ENCODE measurements around the gene HRAS. TPM values are rescaled to one million over a fixed set of nuclear protein-coding genes. Genes with fewer than 3 reads are reported as not detected.
"Not testable (repeated sequence)": the region's sequence is repeated elsewhere in the genome, so short reads cannot be mapped to it uniquely, and the experiment has no call there.

The HRAS gene
- total RNA-seq = 10 to 100 TPM; 47.9 to 56.5 TPM
- long read RNA-seq, partial matches to known transcripts = 1 of 2 reads
- long read RNA-seq, other reads (novel, unspliced or antisense) = 0 of 2 reads

DNA sequence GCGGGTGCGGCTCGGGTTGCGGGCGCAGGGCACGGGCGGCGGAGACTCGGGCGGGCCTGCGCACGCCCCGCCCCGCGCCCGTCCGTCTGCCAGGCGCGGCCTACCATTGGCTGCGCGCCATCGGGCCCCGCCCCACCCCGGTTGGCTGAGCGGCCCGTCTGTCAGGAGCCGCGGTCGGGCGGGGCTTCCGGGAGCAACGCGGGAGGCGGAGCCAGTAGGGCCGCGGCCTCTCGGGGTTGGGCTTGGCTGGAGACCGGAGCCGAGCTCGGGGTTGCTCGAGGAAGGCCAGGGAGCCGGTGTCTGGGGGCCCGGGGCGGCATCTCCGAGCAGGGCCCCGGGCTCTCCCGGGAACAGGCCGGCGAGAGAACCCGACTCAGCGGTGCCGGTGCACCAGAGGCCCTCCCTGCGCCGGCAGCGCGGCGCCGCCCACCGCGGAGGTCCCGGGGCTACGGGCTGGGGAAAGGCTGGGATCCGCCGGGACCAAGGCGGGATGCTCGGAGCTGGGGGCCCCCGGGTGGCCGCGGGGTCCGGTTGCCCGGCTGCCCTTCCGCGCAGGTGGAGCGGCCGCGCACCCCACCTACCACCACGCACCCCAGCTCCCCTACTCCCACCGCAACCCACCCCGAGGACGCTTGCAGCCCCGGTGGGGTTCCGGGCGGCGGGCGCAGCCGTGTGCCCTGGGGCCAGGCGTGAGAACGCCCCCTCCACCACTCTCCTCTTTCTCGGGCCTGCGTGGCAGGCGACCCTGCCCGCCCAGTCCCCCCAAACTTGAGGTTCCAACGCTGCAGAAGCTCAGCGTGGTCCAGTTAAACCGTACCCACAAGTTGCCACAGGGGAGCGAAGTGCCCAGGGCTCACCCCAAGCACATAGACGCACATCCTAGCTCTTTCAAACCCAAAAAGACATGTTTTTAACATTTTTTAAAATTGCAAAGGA is at the start of gene HRAS:
Gene HRAS (minus strand): TSS at position 58 of the 936 bp plus-strand sequence.
- intact Hi-C loops (cut with DNase I) = no loop called here
- peak; percentile 94 for DNase-seq
- ATAC-seq = peak; percentile 92 to 94

DNA sequence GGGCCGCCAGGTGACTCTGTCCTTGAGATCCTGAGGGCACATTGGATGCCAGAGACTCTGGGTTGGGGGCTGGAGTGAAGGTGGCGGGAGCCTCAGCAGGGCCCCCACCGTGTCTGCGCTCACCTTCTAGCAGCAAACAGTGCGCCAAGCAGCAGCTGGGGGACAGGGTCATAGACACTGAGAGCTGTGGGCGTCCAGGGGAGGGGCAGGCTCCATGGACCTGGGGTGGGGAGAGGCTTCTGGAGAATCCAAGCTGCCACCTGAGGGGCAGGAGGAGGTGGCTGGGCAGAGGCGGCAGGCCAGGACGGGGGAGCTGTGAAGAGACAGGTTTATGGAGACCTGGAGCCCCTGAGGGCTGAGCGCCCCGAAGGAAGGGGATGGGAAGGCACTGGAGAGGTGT is 48.9 kb upstream of the HRAS start:
- DNase-seq = no peak
- no peak for ATAC-seq
- intact Hi-C loops (cut with DNase I) = no loop called here

DNA sequence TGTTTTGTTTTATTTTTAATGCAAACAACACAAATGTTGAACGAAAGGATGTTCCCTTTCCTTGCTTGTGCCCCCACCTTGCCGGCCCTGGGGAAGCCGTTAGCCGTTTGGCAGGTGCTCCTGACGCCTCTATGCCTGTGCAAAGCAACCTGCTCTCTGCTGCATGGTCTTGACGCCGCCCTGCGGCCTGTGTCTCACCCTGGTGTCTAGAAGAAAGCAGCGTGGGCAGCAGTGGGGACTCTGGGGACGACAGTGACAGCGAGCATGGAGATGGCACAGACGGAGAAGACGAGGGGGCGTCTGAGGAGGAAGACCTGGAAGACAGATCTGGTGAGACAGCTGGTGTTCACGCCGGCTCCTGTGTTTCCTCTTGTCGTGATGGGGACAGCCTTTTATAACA is 46.4 kb upstream of the HRAS start:
- DNase-seq = no peak
- ATAC-seq = no peak
- intact Hi-C loops (cut with DNase I) = no loop called here

DNA sequence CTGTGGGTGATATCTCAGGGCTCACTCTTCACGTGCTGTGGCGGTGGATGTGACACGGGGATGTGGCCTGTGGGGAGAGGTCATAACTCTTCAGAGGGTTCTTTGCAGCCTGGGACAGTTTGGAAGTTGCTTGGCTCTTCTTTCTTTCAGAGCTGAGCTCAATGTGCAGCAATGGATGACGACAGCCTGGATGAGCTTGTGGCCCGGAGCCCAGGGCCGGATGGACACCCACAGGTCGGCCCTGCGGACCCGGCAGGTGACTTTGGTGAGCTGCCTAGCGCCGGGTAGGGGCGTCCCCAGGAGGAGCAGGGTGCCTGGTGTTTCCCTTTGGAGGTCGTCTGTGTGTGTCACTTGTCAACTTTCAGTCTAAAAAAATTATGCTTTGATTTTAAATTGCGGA is 46.0 kb upstream of the HRAS start:
- intact Hi-C loops (cut with DNase I) = no loop called here
- ATAC-seq (peak; percentile 8 to 21), DNase-seq (no peak)

DNA sequence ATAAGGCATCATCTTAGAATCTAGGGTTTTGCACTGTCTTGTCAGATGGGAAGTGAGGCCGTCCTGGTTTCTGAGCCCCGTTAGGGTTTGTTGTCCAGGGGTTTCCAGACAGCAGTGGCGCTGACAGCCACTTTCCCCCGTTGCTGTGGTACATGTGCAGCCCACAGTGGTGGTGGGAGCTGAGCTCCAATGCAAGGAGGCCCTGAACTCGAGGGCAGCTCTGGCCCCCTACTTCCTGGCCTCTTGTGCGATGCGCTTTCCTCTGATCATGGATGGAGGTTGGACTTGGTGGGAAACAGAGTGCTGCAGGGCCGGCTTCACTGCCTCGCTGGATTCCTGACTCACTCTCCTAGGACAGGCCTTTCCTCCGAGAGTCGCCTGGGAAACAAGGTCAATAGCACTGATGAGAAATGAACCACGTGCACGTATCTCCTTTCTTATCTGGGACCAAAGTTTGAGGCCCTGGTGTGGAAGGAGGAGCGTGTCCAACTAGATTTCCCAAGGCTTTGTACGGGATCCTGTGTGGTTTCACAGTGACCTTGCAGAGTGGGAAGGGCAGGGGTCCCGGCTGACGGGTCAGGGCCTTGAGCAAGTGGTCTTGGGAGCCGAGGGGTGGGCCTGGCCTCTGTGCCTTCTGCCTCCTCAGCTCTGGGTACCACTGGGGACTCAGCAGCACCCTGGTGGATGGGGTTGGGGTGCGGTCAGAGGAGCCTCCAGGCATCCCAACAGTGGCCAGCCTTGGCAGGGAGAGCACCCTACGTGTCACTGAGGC is 44.6 kb upstream of the HRAS start:
- ATAC-seq = no peak
- intact Hi-C loops (cut with DNase I) = loop anchor here in 1 of 2 donors (5.0 kb wide), 1 partner anchor 32 kb away; no protein-coding TSS in a partner anchor
- no peak for DNase-seq

DNA sequence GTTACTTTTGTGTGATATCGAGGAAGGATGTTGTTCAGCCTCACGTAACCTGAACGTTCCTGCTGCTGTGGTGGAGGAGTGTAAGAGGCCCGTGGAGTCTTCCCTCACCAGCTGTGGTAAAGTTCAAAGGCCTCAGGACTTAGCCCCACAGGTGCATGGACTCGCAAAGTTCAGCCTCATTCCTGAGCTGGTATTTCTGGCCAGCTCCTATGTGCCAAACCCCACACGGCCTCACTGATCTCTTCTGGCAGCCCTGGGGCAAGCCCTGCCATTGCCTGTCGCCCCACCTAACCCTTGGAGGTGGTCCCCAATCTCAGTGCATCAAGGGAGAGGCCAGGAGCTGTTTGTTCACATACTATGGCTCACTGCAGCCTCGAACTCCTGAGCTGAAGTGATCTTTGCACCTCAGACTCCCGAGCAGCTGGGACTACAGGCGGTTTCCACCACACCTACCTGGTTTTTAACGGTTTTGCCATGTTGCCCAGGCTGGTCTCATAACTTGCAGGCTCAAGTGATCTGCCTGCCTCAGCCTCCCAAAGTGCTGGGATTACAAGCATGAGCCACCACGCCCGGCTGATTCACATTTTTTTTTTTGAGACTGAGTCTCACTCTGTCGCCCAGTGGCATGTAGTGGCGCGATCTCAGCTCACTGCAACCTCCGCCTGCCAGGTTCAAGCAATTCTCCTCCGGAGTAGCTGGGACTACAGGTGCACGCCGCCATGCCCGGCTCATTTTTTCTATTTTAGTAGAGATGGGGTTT is 43.1 kb upstream of the HRAS start:
- ATAC-seq (no peak), DNase-seq (no peak)
- intact Hi-C loops (cut with DNase I) = loop anchor here in 1 of 2 donors (5.0 kb wide), 1 partner anchor 34 kb away; no protein-coding TSS in a partner anchor

DNA sequence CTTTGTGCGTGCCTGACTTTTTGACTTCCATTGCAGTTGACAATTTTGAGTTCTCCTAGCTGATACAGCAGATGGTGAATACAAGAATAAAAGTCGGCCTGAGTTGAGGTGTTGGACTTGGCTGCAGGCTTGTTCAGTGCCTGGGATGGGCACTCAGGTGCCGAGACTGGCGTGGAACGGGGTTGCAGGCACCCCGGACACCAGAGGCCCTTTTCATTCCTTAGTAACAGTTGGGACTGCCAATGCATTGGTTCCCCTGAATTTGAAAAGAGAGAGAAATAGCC is 42.2 kb upstream of the HRAS start:
- DNase-seq (no peak), ATAC-seq (no peak)
- intact Hi-C loops (cut with DNase I) = loop anchor here in 1 of 2 donors (5.0 kb wide), 1 partner anchor 35 kb away; no protein-coding TSS in a partner anchor

DNA sequence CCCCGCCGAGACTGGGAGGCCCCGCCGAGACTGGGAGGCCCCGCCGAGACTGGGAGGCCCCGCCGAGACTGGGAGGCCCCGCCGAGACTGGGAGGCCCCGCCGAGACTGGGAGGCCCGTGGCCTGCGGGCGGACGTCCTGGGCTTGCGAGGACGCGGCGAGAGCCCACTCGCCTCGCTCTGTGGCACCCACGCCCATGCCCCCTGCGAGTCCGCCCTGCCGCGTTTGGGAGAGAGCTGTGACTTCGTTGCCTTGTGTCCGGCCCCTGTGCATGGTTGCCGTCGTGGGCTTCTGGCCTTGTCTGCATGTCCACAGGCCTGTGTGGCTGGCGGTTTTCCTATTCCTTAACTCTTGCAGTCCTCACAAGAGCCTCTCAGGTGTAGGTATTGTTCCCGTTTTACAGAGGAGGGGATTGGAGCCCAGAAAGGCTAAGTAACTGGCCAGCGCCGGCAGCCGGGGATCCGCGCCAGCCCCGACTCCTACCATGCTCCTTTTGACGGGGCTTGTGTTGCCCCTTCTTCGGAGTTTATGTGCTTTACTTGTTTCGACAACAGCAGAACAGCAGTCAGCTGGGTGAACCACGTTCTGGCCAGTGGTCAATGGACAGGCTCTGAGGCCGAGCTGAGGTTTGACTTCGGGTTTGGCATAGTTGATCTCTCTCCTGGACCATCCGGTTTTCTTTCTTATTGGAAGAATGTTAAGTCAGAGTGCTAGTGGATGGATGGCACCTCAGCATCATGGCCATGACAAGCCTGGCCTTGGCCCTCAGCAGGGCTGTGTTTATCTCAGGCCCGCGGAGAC is 41.6 kb upstream of the HRAS start:
- DNase-seq = no peak
- no peak for ATAC-seq
- intact Hi-C loops (cut with DNase I) = loop anchor here in 1 of 2 donors (5.0 kb wide), 1 partner anchor 35 kb away; no protein-coding TSS in a partner anchor

DNA sequence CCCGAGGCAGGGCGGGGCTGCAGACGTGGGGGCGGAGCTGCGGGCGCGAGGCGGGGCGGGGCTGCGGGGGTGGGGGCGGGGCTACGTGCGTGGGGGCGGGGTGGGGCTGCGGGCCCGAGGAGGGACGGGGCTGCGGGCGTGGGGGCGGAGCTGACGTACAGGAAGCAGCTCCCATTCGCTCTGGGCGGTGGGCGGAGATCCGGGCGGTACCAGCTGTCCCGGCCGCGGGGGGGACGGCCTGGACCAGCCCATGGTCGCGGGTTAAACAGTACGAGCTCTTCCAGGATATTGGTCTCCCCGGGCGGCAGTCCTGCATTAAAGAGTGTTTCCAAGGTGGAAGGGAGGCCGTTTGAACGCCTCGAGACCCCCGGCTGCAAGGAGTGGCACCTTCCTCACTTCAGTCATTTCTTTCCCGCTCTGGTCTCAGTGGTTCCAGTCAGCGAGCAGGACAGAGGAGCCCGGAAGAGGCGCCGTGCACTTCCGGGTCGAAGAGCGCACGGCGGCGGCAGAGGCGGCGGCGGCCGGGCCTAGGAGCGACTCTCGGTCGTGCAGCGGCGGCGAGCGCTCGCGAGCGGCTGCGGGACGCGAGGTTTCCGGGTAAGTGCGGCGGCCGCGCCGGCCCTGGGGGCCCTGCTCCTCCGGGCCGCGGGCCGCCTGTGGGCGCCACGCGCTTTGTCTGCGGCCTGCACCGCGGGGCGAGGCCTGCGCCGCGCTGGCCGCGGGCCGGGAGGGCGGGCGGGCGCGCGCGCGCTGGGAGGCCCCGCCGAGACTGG is 40.8 kb upstream of the HRAS start, which contains the start of gene PHRF1:
Gene PHRF1 (plus strand): TSS at position 475 of the 773 bp plus-strand sequence. CDS start 5,043 bp downstream, outside the sequence.
- DNase-seq (peak; percentile 97), ATAC-seq (peak; percentile 92 to 95)
- intact Hi-C loops (cut with DNase I) = loop anchor here in 1 of 2 donors (5.0 kb wide), 1 partner anchor 36 kb away; no protein-coding TSS in a partner anchor

DNA sequence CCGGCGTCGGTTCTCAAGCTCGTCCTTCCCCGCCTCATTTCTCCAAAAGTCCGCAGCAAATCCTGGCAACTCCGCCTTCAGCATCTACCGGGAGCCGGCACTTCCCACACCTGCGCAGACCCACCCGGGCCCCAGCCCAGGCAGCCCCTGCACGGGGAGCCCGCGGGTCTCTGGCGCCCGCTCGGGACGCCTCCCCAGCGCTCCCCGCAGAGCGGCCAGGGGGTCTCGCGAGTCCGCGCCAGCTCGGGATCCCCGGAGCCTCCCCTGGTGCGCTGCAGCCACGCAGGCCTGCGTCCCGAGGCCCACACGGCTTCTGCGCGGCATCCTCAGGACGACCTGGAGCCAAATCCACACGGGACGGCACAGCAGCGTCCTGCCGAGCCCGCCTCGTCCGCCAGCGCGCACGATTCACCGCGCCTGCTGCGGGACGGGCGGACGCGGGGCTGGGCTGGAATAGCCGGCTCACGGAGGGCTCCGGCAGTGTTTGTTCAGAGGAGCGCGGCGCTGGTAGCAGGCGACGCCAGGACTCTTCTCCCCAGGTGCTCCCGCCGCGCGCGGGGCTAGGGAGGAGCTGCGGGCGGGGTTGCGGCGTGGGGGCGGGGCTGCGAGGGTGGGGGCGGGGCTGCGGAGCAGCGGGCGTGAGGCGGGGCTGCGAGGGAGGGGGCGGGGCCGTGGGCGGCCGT is 40.1 kb upstream of the HRAS start:
- DNase-seq (no peak), ATAC-seq (peak; percentile 22 to 29)
- intact Hi-C loops (cut with DNase I) = loop anchor here in 1 of 2 donors (5.0 kb wide), 1 partner anchor 37 kb away; no protein-coding TSS in a partner anchor

DNA sequence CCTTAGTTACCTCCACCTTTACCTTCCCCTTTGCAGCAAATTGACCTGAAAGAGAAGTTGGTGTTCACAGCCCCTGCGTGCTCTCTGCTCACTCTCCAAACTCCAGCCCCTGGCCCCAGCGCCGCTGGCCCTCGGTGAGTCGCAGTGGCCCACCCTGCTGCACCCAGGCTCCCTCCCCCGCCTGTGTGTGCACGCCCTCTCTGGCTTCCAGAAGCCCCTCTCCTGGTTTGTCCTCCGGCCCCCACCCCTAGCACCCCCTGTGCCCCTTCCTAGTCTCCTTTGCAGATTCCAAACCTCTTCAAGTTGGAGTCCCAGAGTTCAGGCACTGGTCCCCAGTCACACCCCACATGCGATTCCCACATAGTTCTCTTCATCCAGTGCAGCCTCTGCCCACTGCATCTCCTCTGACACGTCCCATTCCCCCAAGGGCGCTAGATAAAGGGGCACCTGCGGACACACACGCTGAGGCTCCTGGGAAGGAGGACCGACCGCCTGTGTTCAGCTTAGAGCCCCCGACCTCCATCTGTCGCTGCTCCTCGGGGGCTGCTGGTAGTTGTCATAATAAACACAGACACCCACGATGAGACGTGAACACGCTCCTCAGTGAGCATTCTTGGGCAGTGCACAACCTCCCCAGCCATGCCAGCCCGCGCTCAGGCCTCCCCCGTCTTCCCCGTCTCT is 39.4 kb upstream of the HRAS start:
- intact Hi-C loops (cut with DNase I) = loop anchor here in 1 of 2 donors (5.0 kb wide), 1 partner anchor 38 kb away; no protein-coding TSS in a partner anchor
- no peak for DNase-seq

DNA sequence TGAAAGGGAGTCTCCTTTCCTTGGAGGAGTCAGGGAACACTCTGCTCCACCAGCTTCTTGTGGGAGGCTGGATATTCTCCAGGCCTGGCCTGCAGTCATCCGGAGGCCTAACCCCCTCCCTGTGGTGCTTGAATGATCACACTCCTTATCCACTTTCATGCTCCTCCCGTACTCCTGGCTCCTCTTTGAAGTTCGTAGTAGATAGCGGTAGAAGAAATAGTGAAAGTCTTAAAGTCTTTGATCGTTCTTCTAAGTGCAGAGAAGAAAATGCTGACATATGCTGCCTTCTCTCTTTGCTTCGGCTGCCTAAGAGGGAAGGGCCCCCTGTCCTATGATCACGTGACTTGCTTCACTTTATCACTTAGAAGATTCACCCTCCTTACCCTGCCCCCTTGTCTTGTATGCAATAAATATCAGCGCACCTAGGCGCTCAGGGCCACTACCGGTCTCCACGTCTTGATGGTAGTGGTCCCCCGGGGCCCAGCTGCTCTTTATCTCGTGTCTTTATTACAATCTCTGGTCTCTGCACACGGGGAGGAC is 38.7 kb upstream of the HRAS start:
- intact Hi-C loops (cut with DNase I); DNase-seq; ATAC-seq: not testable (repeated sequence)

More for the DNA sequence above, 39.4 kb upstream of the HRAS start:
- ATAC-seq = peak; percentile 1 to 7

DNA sequence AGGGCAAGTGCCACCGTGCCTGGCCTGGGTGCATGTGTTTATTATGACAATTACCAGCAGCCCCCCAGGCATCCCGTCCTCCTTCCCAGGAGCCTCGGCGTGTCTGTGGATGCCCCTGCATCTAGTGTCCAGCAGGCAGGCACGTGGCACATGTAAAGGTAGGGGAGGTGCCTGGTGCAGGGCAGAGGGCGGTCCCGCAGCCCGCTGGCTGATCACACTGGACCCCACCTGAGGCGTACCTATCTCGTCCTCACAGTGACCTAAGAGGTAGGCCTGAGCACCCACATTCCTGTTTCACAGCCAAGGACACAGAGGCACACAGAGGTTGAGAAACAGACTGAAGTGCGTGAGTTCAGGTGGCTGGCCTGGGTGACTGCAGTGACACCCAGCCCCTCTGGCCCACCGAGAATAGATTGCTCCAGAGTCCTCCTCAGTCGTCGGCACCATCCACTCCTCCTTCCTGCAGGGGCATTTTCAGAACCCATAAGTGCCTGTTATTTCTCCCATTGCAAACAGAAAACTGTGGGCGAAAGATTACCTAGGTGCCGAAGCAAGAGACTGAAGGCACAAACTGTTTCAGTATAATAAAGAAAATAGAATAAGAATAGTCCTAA is 37.9 kb upstream of the HRAS start:
- DNase-seq = no peak
- ATAC-seq = no peak
- intact Hi-C loops (cut with DNase I) = no loop called here

DNA sequence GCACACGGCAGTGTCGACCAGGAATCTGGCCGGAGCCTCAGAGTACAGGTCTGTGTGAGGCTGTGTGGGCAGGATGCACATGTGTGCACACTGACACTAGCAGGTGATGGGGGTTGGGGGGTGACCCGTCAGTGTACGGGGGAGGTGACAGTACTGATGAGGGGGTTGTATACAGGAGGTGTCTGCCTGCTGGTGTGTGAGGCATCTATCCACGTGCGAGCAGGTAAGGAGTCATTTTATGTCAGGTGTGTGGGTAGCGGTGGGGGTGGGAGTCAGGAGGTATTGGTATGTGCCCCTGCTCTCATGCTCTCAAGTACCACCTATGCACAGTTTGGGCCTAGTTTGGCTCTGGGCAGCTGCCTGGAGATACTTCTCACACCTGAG is 36.4 kb upstream of the HRAS start:
- intact Hi-C loops (cut with DNase I) = no loop called here
- no peak for DNase-seq
- no peak for ATAC-seq

DNA sequence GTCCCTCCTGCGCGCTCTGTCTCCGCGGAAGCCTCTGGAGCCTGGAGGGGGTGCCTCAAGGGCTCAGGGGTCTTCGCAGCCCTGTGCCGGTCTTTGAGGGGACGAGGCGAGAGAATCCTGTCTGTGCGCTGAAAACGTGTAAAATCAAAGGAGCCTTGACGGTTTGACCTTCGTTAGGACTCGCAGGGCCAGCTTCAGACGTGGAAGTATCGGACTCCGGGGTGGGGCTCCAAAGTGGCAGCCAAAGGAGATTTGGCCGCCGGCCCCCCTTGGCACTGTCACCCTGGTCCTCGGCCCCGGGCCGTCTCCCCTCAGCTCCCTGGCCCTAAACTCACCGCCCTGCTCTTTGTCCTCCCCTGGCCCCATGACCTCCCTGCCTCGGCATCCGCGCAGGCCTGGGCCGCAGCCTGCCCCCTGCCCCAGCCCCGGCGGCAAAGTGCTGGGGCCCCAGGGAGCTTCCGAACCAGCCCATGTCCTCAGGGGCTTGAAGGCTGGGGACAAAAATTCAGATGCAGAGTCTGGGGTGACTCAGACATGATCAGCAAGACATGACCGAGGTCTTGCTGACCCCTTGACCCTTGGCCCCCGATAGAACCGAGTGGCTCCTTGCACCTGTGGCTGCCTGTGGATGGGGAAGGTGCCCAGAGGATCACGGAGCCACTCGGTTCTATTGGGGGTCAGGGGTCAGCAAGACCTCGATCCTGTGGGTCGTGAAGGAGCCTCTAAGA is 33.9 kb upstream of the HRAS start:
- DNase-seq = peak; percentile 66

More for the DNA sequence above, 33.9 kb upstream of the HRAS start:
- ATAC-seq = peak; percentile 5 to 8
- intact Hi-C loops (cut with DNase I) = no loop called here
